GM12891 (cell line): ENCODE data around the gene HTD2.

Source experiments
- POLR2A ChIP-seq: IDR thresholded peaks from 2 replicates; pipeline ENCODE4 v1.6.1; 2011; ENCODE audit warnings: low read depth, low read length, control low read depth
- POLR2AphosphoS5 ChIP-seq: IDR thresholded peaks from 2 replicates; pipeline ENCODE4 v1.6.1; 2011; ENCODE audit warnings: low read depth, low read length, control low read depth

DNA sequence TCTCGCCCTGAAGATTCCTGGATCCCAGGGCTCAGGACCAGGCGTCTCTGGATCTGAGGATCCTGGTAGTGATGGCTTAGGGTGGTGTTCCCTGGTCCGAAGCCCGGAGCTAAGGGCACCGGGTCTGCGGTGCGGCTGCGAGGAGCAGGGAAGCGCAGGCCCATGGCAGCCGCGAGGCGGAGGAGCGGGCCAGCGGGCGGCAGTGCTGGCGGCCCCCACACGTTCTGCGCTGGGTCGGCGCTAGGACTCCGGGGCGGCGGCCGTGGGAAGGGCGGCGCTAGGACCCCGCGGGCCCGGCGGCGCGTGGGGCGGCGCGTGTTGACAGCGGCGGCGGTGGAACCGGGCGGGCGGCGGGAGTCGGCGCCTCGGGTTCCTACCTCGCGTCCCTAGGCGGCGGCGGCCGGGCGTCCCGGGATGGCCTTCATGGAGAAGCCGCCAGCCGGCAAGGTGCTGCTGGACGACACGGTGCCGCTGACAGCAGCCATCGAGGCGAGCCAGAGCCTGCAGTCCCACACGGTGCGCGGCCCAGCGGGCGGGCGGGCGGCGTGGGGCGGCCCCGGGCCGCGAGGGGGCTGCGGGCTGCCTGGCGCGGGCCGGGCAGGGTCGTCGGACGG lies 26.4 kb downstream of the HTD2 start, which contains the start of gene PXK:
- TF ChIP-seq POLR2AphosphoS5 (no peak), POLR2A (no peak)
